ENCODE data around the gene BLOC1S5.

DNA sequence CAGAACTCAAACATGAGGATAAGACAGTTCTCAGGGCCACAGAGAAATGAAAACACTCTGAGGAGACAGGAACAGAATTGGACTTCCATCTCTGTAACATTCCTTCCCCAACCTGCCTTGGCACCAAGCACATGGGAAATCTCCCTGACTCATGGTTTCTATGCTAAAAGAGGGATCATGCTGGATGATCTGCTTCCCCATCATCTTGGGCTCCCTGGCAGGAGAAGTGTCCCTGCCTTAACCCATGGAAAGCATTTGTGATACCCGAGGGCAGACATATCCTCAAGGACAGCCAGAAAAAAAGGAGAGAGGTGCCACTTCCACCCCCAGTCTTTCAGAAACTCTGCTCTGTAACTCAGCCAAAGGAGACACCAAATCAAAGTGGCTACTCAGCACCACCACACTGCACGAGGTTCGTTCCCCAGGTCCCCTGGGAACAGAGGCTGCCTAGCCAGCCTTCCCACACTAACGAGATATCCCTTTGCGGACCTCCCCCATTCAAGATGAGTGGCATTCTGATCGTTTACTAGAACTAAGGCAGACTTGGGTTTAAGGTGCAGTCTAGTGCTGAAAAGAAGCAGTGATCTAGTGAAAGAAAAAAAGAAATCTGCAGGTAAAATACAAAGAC is 34.8 kb downstream of the BLOC1S5 start:
- TF ChIP-seq POLR2A (IDR thresholded peaks at IDR 0.05; ENCODE audit: low read depth, low read length) (no peak), POLR2AphosphoS5 (IDR thresholded peaks at IDR 0.05; ENCODE audit: low read depth, low read length) (no peak), TAF1 (IDR thresholded peaks at IDR 0.05; ENCODE audit: low read depth, low read length) (no peak), SPI1 (IDR thresholded peaks at IDR 0.05; ENCODE audit: low read depth, low read length) (no peak), PAX5 (IDR thresholded peaks at IDR 0.05; ENCODE audit: insufficient read depth, low read length, severe bottlenecking) (no peak), POU2F2 (IDR thresholded peaks at IDR 0.05; ENCODE audit: low read depth, low read length) (no peak)

All from GM12891 (cell line).